Measurements from ENCODE around the gene CCL18. TPM values are rescaled to one million over a fixed set of nuclear protein-coding genes. Genes with fewer than 3 reads are reported as not detected.

The CCL18 gene
- total and polyA plus RNA-seq, 7 donors = 1.4 to 52.7 (median 2.8) TPM; not detected in 1

DNA sequence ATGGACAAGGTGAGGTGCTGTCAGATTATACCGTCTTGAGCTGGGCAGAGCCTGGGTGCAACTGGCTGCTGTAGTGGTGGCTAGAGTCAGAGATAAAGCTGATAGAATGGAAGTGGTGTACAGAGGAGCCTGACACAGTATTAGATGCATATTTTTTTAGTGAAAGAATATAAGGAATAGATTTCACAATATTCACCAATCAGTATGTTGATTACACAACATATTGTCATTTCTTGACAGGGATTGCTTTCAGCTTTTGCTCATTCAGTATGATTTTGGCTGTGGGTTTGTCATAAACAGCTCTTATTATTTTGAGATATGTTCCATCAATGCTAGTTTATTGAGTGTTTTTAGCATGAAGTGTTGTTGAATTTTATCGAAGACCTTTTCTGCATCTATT, 44.6 kb upstream of the CCL18 start:
- Histone ChIP-seq H3K4me1 (no peaks in the 10 kb centered on the region), H3K27ac (no peak overlapping the region), H3K4me3 (no peak overlapping the region), H3K36me3 (no peaks in the 10 kb centered on the region), H3K9me3 (peaks cover 0 to 2% (median 0%) of the 10 kb centered on the region in 4 donors), H3K27me3 (no peaks in the 10 kb centered on the region)
- DNase-seq = no peak
- TF ChIP-seq, protein P1, sequence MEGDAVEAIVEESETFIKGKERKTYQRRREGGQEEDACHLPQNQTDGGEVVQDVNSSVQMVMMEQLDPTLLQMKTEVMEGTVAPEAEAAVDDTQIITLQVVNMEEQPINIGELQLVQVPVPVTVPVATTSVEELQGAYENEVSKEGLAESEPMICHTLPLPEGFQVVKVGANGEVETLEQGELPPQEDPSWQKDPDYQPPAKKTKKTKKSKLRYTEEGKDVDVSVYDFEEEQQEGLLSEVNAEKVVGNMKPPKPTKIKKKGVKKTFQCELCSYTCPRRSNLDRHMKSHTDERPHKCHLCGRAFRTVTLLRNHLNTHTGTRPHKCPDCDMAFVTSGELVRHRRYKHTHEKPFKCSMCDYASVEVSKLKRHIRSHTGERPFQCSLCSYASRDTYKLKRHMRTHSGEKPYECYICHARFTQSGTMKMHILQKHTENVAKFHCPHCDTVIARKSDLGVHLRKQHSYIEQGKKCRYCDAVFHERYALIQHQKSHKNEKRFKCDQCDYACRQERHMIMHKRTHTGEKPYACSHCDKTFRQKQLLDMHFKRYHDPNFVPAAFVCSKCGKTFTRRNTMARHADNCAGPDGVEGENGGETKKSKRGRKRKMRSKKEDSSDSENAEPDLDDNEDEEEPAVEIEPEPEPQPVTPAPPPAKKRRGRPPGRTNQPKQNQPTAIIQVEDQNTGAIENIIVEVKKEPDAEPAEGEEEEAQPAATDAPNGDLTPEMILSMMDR (IDR thresholded peaks at IDR 0.05) = no peak
- TF ChIP-seq POLR2AphosphoS5 (IDR thresholded peaks at IDR 0.05) (no peak), POLR2A (IDR thresholded peaks at IDR 0.05) (no peak), EP300 (IDR thresholded peaks at IDR 0.05) (no peak)
- WGBS, 2 donors = 91 to 97% methylated on average over 2 of the region's 2 CpGs
- intact Hi-C loops (cut with DNase I) = no loop called here

DNA sequence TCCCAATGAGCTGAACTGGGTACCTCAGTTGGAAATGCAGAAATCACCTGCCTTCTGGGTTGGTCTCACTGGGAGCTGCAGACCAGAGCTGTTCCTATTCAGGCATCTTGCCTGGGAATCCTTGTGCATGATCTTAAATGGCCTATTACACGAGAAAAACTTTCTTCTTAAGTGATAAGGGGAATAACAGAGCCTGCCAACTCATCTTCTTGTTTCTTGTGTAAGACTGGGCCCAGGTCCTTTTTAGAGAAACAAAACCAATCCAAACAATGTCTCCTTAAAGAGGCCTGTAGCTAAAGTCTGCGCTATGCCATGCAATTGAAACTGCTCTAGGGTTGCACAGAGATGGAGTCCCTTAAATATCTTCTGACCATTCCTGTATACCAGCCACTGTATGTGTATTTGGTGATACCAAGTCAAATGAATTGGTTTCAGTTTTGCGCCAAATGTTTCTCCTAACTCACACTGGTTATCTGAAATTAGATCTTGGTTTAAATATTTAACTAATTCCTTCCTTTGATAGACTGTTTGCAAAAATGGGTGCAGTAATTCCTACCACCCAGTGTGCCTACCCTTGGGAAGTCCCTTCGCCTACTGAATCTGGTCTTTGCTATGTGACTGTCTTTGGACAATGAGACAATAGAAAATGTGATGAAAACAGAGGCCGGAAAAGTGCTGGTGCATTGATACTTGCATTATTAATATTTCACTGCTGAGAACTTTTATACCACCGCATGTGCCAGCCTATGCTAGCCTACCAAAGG, 39.8 kb upstream of the CCL18 start:
- no peak for DNase-seq
- peaks cover 0 to 2% (median 0%) of the 10 kb centered on the region in 4 donors for H3K9me3 ChIP-seq
- no peak overlapping the region for H3K27ac ChIP-seq
- intact Hi-C loops (cut with DNase I) = no loop called here
- no peaks in the 10 kb centered on the region for H3K27me3 ChIP-seq
- 88 to 90% methylated on average over 6 of the region's 6 CpGs for WGBS, 2 donors
- H3K4me1 ChIP-seq = no peaks in the 10 kb centered on the region
- TF ChIP-seq POLR2AphosphoS5 (IDR thresholded peaks at IDR 0.05) (no peak), EP300 (IDR thresholded peaks at IDR 0.05) (no peak), POLR2A (IDR thresholded peaks at IDR 0.05) (no peak)
- TF ChIP-seq, protein P1 (IDR thresholded peaks at IDR 0.05) = no peak
- H3K4me3 ChIP-seq = no peak overlapping the region
- no peaks in the 10 kb centered on the region for H3K36me3 ChIP-seq

DNA sequence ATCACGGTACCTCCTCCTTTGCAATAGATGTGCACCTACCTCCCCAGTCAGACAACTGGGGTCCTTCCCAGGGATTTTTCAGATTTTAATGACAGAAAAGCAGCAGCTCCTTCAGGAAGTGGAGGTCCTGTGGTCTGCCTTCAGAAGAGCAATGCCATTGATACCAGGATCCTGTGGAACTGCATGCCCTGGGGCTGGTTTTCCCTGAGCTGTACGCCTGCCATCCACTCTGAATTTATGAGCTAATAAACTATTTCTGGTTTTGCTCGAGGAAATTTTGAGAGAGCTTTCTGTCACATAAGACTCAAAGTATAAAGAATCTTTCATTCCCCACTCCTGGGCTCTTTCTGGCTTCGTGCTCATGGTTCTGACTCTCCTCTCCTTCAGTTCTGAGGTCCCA, 36.3 kb upstream of the CCL18 start:
- no peak for DNase-seq
- Histone ChIP-seq H3K36me3 (no peaks in the 10 kb centered on the region), H3K4me3 (no peak overlapping the region), H3K4me1 (no peaks in the 10 kb centered on the region), H3K27ac (no peak overlapping the region), H3K9me3 (peaks cover 0 to 2% (median 0%) of the 10 kb centered on the region in 4 donors), H3K27me3 (no peaks in the 10 kb centered on the region)
- intact Hi-C loops (cut with DNase I) = no loop called here
- TF ChIP-seq POLR2A (IDR thresholded peaks at IDR 0.05) = no peak
- TF ChIP-seq, protein P1 (IDR thresholded peaks at IDR 0.05) = no peak
- no peak for TF ChIP-seq POLR2AphosphoS5 (IDR thresholded peaks at IDR 0.05)
- no peak for TF ChIP-seq EP300 (IDR thresholded peaks at IDR 0.05)
- WGBS, 2 donors = 59 to 82% methylated on average over 4 of the region's 4 CpGs

DNA sequence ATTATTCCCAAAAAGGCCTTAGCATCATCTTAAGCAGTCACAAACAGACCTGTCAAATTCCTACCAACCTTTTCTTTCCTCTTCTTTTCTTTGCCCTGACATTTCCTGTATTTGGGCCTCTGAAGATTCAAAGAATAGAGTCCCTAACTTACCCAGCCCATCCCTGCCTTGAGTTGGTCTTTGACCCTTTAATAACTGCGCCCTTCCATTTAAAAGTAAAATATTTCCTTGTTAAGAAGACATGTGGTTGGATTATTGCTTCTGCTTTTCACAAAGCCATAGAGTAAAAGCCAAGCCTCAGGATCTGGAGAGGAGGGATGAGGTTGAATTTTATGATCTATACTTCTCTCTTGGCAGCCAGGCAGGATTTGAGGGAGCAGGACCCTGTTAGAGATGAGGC, 33.1 kb upstream of the CCL18 start:
- no peak overlapping the region for H3K27ac ChIP-seq
- WGBS, 2 donors = 19 to 66% methylated on average over 1 of the region's 1 CpG
- TF ChIP-seq POLR2A (IDR thresholded peaks at IDR 0.05) (no peak), EP300 (IDR thresholded peaks at IDR 0.05) (no peak), POLR2AphosphoS5 (IDR thresholded peaks at IDR 0.05) (no peak)
- TF ChIP-seq, protein P1 (IDR thresholded peaks at IDR 0.05) = no peak
- DNase-seq = no peak
- no peaks in the 10 kb centered on the region for H3K9me3 ChIP-seq
- H3K36me3 ChIP-seq = no peaks in the 10 kb centered on the region
- intact Hi-C loops (cut with DNase I) = no loop called here
- no peak overlapping the region for H3K4me3 ChIP-seq
- H3K4me1 ChIP-seq = no peaks in the 10 kb centered on the region
- H3K27me3 ChIP-seq = peaks cover 0 to 3% (median 0%) of the 10 kb centered on the region in 3 donors

Data from sigmoid colon (tissue), 7 donors.